IMR-90 (cell line): ENCODE measurements around the gene NAPG. TPM values are rescaled to one million over a fixed set of nuclear protein-coding genes. Genes with fewer than 3 reads are reported as not detected.

ENCODE experiments used
- ATAC-seq: fragments of 200-7000 bp; cut with Tn5 transposase; 2 replicates; pipeline ENCODE4 v1.9.1; 2020; ENCODE audit warnings: low read depth, mild to moderate bottlenecking, moderate library complexity
- BruUV-seq: library from RNA; stranded (reverse); fragments of 400-500 nt; replicated peaks from 2 replicates; lab custom pipeline; 2021; lab: Mats Ljungman, UMichigan
- CTCF ChIA-PET: fragments of 300-600 bp; formaldehyde crosslinking; extraction: SDS; loops from one replicate; lab custom pipeline; 2021; ENCODE audit warnings: antibody characterized with exemption; lab: Yijun Ruan, JAX
- POLR2A ChIA-PET: fragments of 300-600 bp; sonication (Branson Sonifier 250); formaldehyde crosslinking; loops from one replicate; lab custom pipeline; 2022; ENCODE audit warnings: antibody characterized with exemption; ENCODE audit not compliant: unreplicated experiment; lab: Charles Lee
- DNase-seq: peaks from one replicate; pipeline ENCODE4 v3.0.0; 2013
- H2AFZ ChIP-seq: replicated peaks from 2 replicates; pipeline ENCODE3; 2013; ENCODE audit warnings: low read length, mild to moderate bottlenecking; ENCODE audit not compliant: poor library complexity
- H2AK5ac ChIP-seq: 2 replicates; pipeline ENCODE4 v1.6.1; 2013; ENCODE audit warnings: low read depth, low read length, inconsistent platforms
- H2AK9ac ChIP-seq: replicated peaks from 2 replicates; pipeline ENCODE3; 2013; ENCODE audit warnings: mild to moderate bottlenecking, low read depth, low read length, moderate library complexity; ENCODE audit not compliant: poor library complexity
- H2BK120ac ChIP-seq: 2 replicates; pipeline ENCODE4 v1.6.1; 2013; ENCODE audit warnings: low read depth, low read length, inconsistent platforms
- H2BK15ac ChIP-seq: 3 replicates; pipeline ENCODE4 v1.6.1; 2013; ENCODE audit warnings: low read depth, low read length, inconsistent platforms
- H2BK20ac ChIP-seq: 2 replicates; pipeline ENCODE4 v1.6.1; 2013; ENCODE audit warnings: low read depth, mild to moderate bottlenecking, inconsistent platforms, low read length, moderate library complexity
- H2BK5ac ChIP-seq: 2 replicates; pipeline ENCODE4 v1.6.1; 2013; ENCODE audit warnings: mild to moderate bottlenecking, low read depth, low read length, inconsistent platforms; ENCODE audit not compliant: poor library complexity, severe bottlenecking
- H3K14ac ChIP-seq: replicated peaks from 2 replicates; pipeline ENCODE4 v1.6.1; 2013; ENCODE audit warnings: low read depth, low read length, inconsistent platforms
- H3K18ac ChIP-seq: 2 replicates; pipeline ENCODE4 v1.6.1; 2013; ENCODE audit warnings: low read depth, low read length, control low read depth
- H3K23ac ChIP-seq: 2 replicates; pipeline ENCODE4 v1.6.1; 2013; ENCODE audit warnings: low read depth, low read length, inconsistent platforms
- H3K27ac ChIP-seq: 2 replicates; pipeline ENCODE4 v1.5.1; 2013; ENCODE audit warnings: mild to moderate bottlenecking, control low read depth, low read length; ENCODE audit not compliant: insufficient read depth
- H3K27me3 ChIP-seq: 2 replicates; pipeline ENCODE4 v1.6.1; 2013; ENCODE audit warnings: low read length; ENCODE audit not compliant: control insufficient read depth, insufficient read depth
- H3K36me3 ChIP-seq: 2 replicates; pipeline ENCODE4 v1.6.1; 2013; ENCODE audit warnings: low read length, mixed read lengths; ENCODE audit not compliant: control insufficient read depth, insufficient read depth
- H3K4ac ChIP-seq: 2 replicates; pipeline ENCODE4 v1.6.1; 2013; ENCODE audit warnings: low read depth, low read length, inconsistent platforms
- H3K4me1 ChIP-seq: 2 replicates; pipeline ENCODE4 v1.6.1; 2013; ENCODE audit warnings: low read length, mixed read lengths; ENCODE audit not compliant: control insufficient read depth, insufficient read depth
- H3K4me2 ChIP-seq: 2 replicates; pipeline ENCODE4 v1.6.1; 2013; ENCODE audit warnings: low read depth, mild to moderate bottlenecking, control low read depth, low read length, moderate library complexity
- H3K4me3 ChIP-seq: 2 replicates; pipeline ENCODE4 v1.5.1; 2013; ENCODE audit warnings: low read depth, mild to moderate bottlenecking, control low read depth, low read length, moderate library complexity; ENCODE audit not compliant: insufficient read depth
- H3K56ac ChIP-seq: 2 replicates; pipeline ENCODE4 v1.6.1; 2013; ENCODE audit warnings: low read length, inconsistent platforms; ENCODE audit not compliant: insufficient read depth; ENCODE audit errors: extremely low read depth
- H3K79me1 ChIP-seq, 2 experiments: 2 replicates each; pipeline ENCODE4 v1.6.1; 2013; ENCODE audit warnings: low read length in 2 of 2, inconsistent platforms in 1 of 2, low read depth in 1 of 2
- H3K9ac ChIP-seq: 2 replicates; pipeline ENCODE4 v1.6.1; 2013; ENCODE audit warnings: low read depth, low read length, control low read depth
- H3K9me1 ChIP-seq: 2 replicates; pipeline ENCODE4 v1.6.1; 2013; ENCODE audit warnings: low read length, inconsistent platforms; ENCODE audit not compliant: insufficient read depth
- H3K9me3 ChIP-seq: 2 replicates; pipeline ENCODE4 v1.6.1; 2013; ENCODE audit warnings: low read length; ENCODE audit not compliant: control insufficient read depth, insufficient read depth
- H4K20me1 ChIP-seq: 2 replicates; pipeline ENCODE4 v1.6.1; 2013; ENCODE audit warnings: low read length, inconsistent platforms; ENCODE audit not compliant: insufficient read depth
- H4K5ac ChIP-seq: 2 replicates; pipeline ENCODE4 v1.6.1; 2013; ENCODE audit warnings: mild to moderate bottlenecking, low read depth, low read length, control low read depth
- H4K8ac ChIP-seq, 2 experiments: 2 replicates each; pipeline ENCODE4 v1.6.1; 2013; ENCODE audit warnings: low read depth in 2 of 2, low read length in 2 of 2, control low read depth in 1 of 2, inconsistent platforms in 1 of 2
- H4K91ac ChIP-seq: 2 replicates; pipeline ENCODE4 v1.6.1; 2013; ENCODE audit warnings: low read depth, low read length, inconsistent platforms; ENCODE audit not compliant: insufficient read depth
- BHLHE40 ChIP-seq: fragments of 150-350 bp; IDR thresholded peaks from 2 replicates; pipeline ENCODE4 v1.6.1; 2016; ENCODE audit warnings: mild to moderate bottlenecking, low read depth, low read length
- CEBPB ChIP-seq: IDR thresholded peaks from 2 replicates; pipeline ENCODE4 v1.6.1; 2012; ENCODE audit warnings: low read depth, low read length, improper control_type of control experiment
- CHD1 ChIP-seq: IDR thresholded peaks from 2 replicates; pipeline ENCODE4 v1.6.1; 2012; ENCODE audit warnings: low read depth, low read length, improper control_type of control experiment
- CTCF ChIP-seq: conservative IDR thresholded peaks from 2 replicates; pipeline ENCODE4 v1.5.1; 2012; ENCODE audit warnings: mild to moderate bottlenecking, low read depth, low read length, improper control_type of control experiment
- ELK1 ChIP-seq: fragments of 150-350 bp; IDR thresholded peaks from 2 replicates; pipeline ENCODE4 v1.6.1; 2016; ENCODE audit warnings: low read depth, mild to moderate bottlenecking, low read length, moderate library complexity, borderline replicate concordance
- FOS ChIP-seq: fragments of 150-350 bp; IDR thresholded peaks from 2 replicates; pipeline ENCODE4 v1.6.1; 2016; ENCODE audit warnings: low read depth, low read length
- MAFK ChIP-seq: IDR thresholded peaks from 2 replicates; pipeline ENCODE4 v1.6.1; 2012; ENCODE audit warnings: low read depth, low read length, improper control_type of control experiment
- MAZ ChIP-seq: IDR thresholded peaks from 2 replicates; pipeline ENCODE4 v1.6.1; 2012; ENCODE audit warnings: low read depth, mild to moderate bottlenecking, low read length, improper control_type of control experiment, moderate library complexity, borderline replicate concordance
- MXI1 ChIP-seq: IDR thresholded peaks from 2 replicates; pipeline ENCODE4 v1.6.1; 2012; ENCODE audit warnings: low read depth, mild to moderate bottlenecking, low read length, moderate library complexity, borderline replicate concordance
- NFE2L2 ChIP-seq: fragments of 150-350 bp; IDR thresholded peaks from 2 replicates; pipeline ENCODE4 v1.6.1; 2016; ENCODE audit warnings: low read depth, mild to moderate bottlenecking, low read length
- POLR2A ChIP-seq: IDR thresholded peaks from 2 replicates; pipeline ENCODE4 v1.6.1; 2012; ENCODE audit warnings: mild to moderate bottlenecking, low read depth, low read length
- RAD21 ChIP-seq: IDR thresholded peaks from 2 replicates; pipeline ENCODE4 v1.6.1; 2012; ENCODE audit warnings: low read length, improper control_type of control experiment
- RCOR1 ChIP-seq: IDR thresholded peaks from 2 replicates; pipeline ENCODE4 v1.6.1; 2012; ENCODE audit warnings: mild to moderate bottlenecking, low read length, improper control_type of control experiment; ENCODE audit not compliant: insufficient replicate concordance
- RFX5 ChIP-seq: IDR thresholded peaks from 2 replicates; pipeline ENCODE4 v1.8.0; 2012; ENCODE audit warnings: low read depth, mild to moderate bottlenecking, low read length, moderate library complexity
- SMC3 ChIP-seq: fragments of 150-350 bp; IDR thresholded peaks from 2 replicates; pipeline ENCODE4 v1.6.1; 2016; ENCODE audit warnings: low read depth, mild to moderate bottlenecking, antibody characterized with exemption, low read length, moderate library complexity
- USF2 ChIP-seq: fragments of 150-350 bp; IDR thresholded peaks from 2 replicates; pipeline ENCODE4 v1.6.1; 2017; ENCODE audit warnings: mild to moderate bottlenecking, antibody characterized with exemption, low read length, low read depth
- WGBS, 2 experiments: methylation state at CpG; one replicate each; pipeline versions ENCODE4 v1.1.5 to v1.1.7; 2013; ENCODE audit warnings: missing lambda C conversion rate in 2 of 2; ENCODE audit not compliant: insufficient read length in 1 of 2; ENCODE audit errors: extremely low coverage in 2 of 2; 5-methylcytosine and 5-hydroxymethylcytosine counted together
- dilution Hi-C: fragments of 300-500 bp; cut with HindIII; formaldehyde crosslinking; loops from one replicate; pipeline ENCODE4 v1.14.3; 2018; ENCODE audit warnings: low sequenced_read_pairs; ENCODE audit not compliant: unreplicated experiment
- in situ Hi-C: fragments of 300-500 bp; cut with MboI; formaldehyde crosslinking; loops from 3 replicates; pipeline ENCODE4 v1.14.3; 2019; ENCODE audit warnings: low sequenced_read_pairs, inconsistent platforms, mixed read lengths
- intact Hi-C: fragments of 100-400 bp; cut with micrococcal nuclease; formaldehyde crosslinking; loops from 2 replicates; pipeline ENCODE4 v1.10.0; 2022
- polyA plus RNA-seq, 3 experiments: library from polyadenylated mRNA; depleted of rRNA; stranded (reverse); fragments of >200 nt; gene quantifications; 2 replicates each; pipeline ENCODE4 v1.2.3, GENCODE V29; 2012; ENCODE audit warnings: low replicate concordance in 1 of 3
- total RNA-seq: library from RNA; depleted of rRNA; stranded (reverse); fragments of >200 nt; gene quantifications from 2 replicates; pipeline ENCODE4 v1.2.3, GENCODE V29; 2012

NAPG gene
- total and polyA plus RNA-seq, 2 of the 4 experiments (the other 2 are of a cell fraction): 13.0 to 32.8 TPM

DNA sequence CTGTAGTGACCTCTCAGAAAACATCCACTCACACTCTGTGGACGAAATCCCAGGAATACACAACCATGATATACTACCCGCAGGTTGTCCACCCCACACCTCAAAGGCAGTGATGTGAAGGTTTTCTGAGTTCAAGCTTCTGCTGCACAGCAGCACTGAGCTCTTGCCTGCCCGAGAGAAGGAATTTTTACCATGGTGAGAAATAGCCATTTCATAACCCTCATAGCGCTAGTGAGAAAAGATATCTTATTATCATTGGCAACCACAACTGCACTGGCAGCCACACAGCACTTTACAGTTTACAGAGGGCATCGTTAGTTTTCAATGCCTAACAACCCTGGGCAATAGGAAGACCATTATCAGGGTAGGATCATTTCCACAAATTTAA is 36.9 kb downstream of the NAPG start:
- Histone ChIP-seq H3K9me3 (no peaks in the 10 kb centered on the region), H3K79me1 (no peaks in the 10 kb centered on the region), H3K4me1 (peaks cover 11% of the 10 kb centered on the region; the same call in 1 of the 2 replicates), H3K4ac (no peak overlapping the region; the same call in 1 of the 2 replicates), H3K27me3 (no peaks in the 10 kb centered on the region), H3K9me1 (peaks cover 5% of the 10 kb centered on the region; the same call in 1 of the 2 replicates), H3K36me3 (peaks cover 3% of the 10 kb centered on the region; the same call in 1 of the 2 replicates), H2AK5ac (peak overlapping the region; percentile 21; the same call in 1 of the 2 replicates), H3K4me3 (no peak overlapping the region), H2BK15ac (no peak overlapping the region), H3K27ac (peak overlapping the region; percentile 17; the same call in 1 of the 2 replicates), H3K23ac (no peak overlapping the region), H4K5ac (no peak overlapping the region), H3K4me2 (no peak overlapping the region), H3K9ac (no peak overlapping the region), H2BK5ac (no peak overlapping the region), H4K91ac (no peak overlapping the region), H3K56ac (no peak overlapping the region), H4K8ac (no peak overlapping the region), H2AFZ (no peak overlapping the region), H3K14ac (peak overlapping the region; percentile 48; the same call in 1 of the 2 replicates), H2BK120ac (0 out of 2 replicates have a peak overlapping the region, but pooled peaks have one; percentile 11), H2BK20ac (no peak overlapping the region; the same call in 1 of the 2 replicates), H2AK9ac (no peak overlapping the region), H3K18ac (no peak overlapping the region), H4K20me1 (0 out of 2 replicates have a peak, but pooled peaks cover 4% of the 10 kb centered on the region)
- in situ Hi-C loops (loop anchor here (5.0 kb wide), 2 partner anchors 590 to 990 kb away; no protein-coding TSS in a partner anchor), intact Hi-C loops (loop anchor here (5.0 to 10.0 kb wide), 5 partner anchors 102 to 290 kb away; no protein-coding TSS in a partner anchor), dilution Hi-C loops (no loop called here)
- peak; percentile 27 for ATAC-seq
- TF ChIP-seq FOS: no peak
- TF ChIP-seq RCOR1: no peak
- TF ChIP-seq ELK1: no peak
- TF ChIP-seq CEBPB: no peak
- TF ChIP-seq CTCF: no peak
- no peak for TF ChIP-seq BHLHE40
- no peak for TF ChIP-seq RAD21
- TF ChIP-seq RFX5: no peak
- no peak for TF ChIP-seq MAFK
- TF ChIP-seq MAZ: no peak
- no peak for TF ChIP-seq SMC3
- TF ChIP-seq NFE2L2: no peak
- no peak for TF ChIP-seq CHD1
- no peak for TF ChIP-seq MXI1
- TF ChIP-seq POLR2A: no peak
- TF ChIP-seq USF2: no peak
- WGBS, 2 experiments: no CpG with 5 or more reads among the region's 5 CpGs
- peak; percentile 20 for DNase-seq
- ChIA-PET POLR2A (no interaction called here), CTCF (interaction anchor here (0.5 to 1.6 kb wide), 2 partner anchors 990 to 1411 kb away, joined by 4 read pairs; no protein-coding TSS in a partner anchor)
- BruUV-seq: no TSS peak
